Measurements from ENCODE around the gene BCAS4.

DNA sequence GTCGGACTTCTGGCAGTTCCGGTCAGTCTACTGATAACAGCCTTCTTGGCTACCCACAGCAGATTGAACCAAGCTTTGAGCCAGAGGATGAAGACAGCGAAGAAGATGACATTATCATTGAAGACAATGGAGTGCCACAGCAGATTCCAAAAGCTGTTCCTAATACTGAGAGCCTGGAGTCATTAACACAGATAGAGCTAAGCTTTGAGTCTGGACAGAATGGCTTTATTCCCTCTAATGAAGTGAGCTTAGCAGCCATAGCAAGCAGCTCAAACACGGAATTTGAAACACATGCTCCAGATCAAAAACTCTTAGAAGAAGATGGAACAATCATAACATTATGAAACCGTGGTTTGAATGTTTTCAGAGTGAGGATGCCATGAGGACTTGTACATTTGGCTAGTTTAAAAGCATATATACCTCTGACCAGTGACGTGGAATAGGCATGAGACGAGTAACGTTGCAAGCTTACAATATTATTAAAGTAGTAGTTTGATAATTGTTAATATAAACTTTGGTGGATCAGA, 44.7 kb upstream of the BCAS4 start:
- TF ChIP-seq CTCF (conservative IDR thresholded peaks at IDR 0.05) (no peak), EZH2 (IDR thresholded peaks at IDR 0.05; ENCODE audit: low read depth) (no peak)

Data from PC-9 (cell line).